GM12878 (cell line): ENCODE measurements around the gene VSIG10.

Source experiments
- CHD1 ChIP-seq: IDR thresholded peaks from 2 replicates; pipeline ENCODE4 v1.6.1; 2012; ENCODE audit warnings: low read depth, low read length, improper control_type of control experiment
- RBBP5 ChIP-seq: fragments of 200-600 bp; sonication (generic); conservative IDR thresholded peaks from 2 replicates; pipeline ENCODE4 v1.6.1; 2016
- ZNF274 ChIP-seq: IDR thresholded peaks from one replicate; pipeline ENCODE4 v1.8.0; 2011; ENCODE audit not compliant: insufficient read length, insufficient read depth

DNA sequence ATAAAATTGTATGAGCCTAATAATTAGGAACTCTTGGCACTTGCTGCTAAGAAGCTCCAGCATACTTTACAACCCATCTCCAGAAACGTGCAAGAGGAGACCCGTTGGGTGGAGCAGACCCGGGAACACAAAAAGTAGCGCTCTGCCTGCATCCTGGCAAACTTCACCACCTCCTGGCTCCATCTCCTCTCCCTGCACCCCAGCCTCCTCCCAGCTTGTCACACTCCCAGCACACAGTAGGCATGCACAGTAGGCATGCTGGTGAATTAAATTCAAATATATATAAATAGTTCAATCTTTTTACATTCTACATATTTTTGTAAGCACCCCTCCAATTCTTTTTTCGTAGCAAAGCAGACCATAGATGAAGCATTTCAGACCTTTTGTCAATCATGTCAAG is 1.2 kb downstream of the VSIG10 start:
- TF ChIP-seq CHD1 (no peak), RBBP5 (no peak), ZNF274 (no peak)
